Ovary (tissue), 1 donor: Measurements from ENCODE around the gene CEP112.

ENCODE experiments used
- EP300 ChIP-seq: sonication (generic); formaldehyde crosslinking; IDR thresholded peaks from one replicate; pipeline ENCODE4 v1.6.1; 2017; ENCODE audit warnings: antibody characterized with exemption
- POLR2A ChIP-seq: fragments of 450-650 bp; IDR thresholded peaks from one replicate; pipeline ENCODE4 v1.6.1; 2017; ENCODE audit warnings: antibody characterized with exemption, mild to moderate bottlenecking, moderate library complexity

DNA sequence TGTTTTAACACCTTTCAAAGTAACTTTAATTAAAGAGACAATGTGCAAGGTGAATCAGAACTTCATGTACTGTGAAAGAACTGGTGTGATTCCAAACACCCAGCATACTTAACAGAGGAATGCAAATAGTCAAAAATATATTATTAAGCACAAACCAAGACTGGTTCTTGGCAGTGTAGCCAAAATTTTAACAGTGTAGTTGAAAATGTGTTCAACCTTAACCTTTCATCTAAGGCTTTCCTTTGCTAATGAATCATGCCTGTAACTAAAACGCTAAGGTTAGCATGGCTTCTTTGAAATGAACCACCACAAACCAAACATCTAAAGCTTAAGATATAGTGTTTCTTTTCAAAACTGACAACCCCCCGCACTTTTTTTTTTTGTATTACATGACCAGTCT is 484.2 kb downstream of the CEP112 start:
- no peak for TF ChIP-seq POLR2A
- no peak for TF ChIP-seq EP300
